K562 (cell line): ENCODE results near the gene LPCAT1. TPM values are rescaled to one million over a fixed set of nuclear protein-coding genes. Genes with fewer than 3 reads are reported as not detected.
A peak's percentile ranks its signal among the peaks of the same experiment; 100 is the strongest.
"Not testable (repeated sequence)": the region's sequence is repeated elsewhere in the genome, so short reads cannot be mapped to it uniquely, and the experiment has no call there.

Source experiments
- ATAC-seq: fragments of 200-7000 bp; cut with Tn5 transposase; 3 replicates; pipeline ENCODE4 v1.9.1; 2020; ENCODE audit warnings: moderate library complexity
- BruUV-seq: library from RNA; stranded (reverse); fragments of 400-500 nt; replicated peaks from 2 replicates; lab custom pipeline; 2021; lab: Mats Ljungman, UMichigan
- CTCF ChIA-PET: fragments of 300-600 bp; formaldehyde crosslinking; extraction: SDS; loops from one replicate; lab custom pipeline; 2021; ENCODE audit warnings: low intra/inter-chr PET ratio; lab: Yijun Ruan, JAX
- POLR2A ChIA-PET: fragments of 300-600, 350-650 bp; sonication (Branson Sonifier 250); formaldehyde crosslinking; extraction: SDS; loops from one replicate; lab custom pipeline; 2021; ENCODE audit warnings: antibody characterized with exemption, inconsistent platforms; lab: Yijun Ruan, JAX
- DNase-seq, 4 experiments: peaks; one replicate each; pipeline versions ENCODE4 v3.0.0 to v3.0.0-alpha.2; 2011 to 2018; ENCODE audit warnings: low spot score in 3 of 4, mixed read lengths in 3 of 4; ENCODE audit errors: extremely low read depth in 1 of 4
- FAIRE-seq: peaks from 2 replicates; lab custom pipeline; 2011; peaks lifted over from hg19 to GRCh38; lab: Jason Lieb, UNC
- H2AFZ ChIP-seq: 2 replicates; pipeline ENCODE4 v1.6.0; 2011; ENCODE audit warnings: low read depth, low read length, control low read depth, inconsistent platforms
- H3K27ac ChIP-seq: fragments of 200-600 bp; 3 replicates; pipeline ENCODE4 v1.8.0; 2011; ENCODE audit warnings: low read depth, mild to moderate bottlenecking, control low read depth, inconsistent platforms, low read length, moderate library complexity, mixed read lengths; ENCODE audit errors: extremely low read depth
- H3K27me3 ChIP-seq, 2 experiments: fragments of 300-600 bp in 1 of 2; 2 replicates in 1 of 2; 3 replicates in 1 of 2; pipeline versions ENCODE4 v1.6.0 to v1.8.0; 2011; ENCODE audit warnings: inconsistent platforms in 2 of 2, low read length in 2 of 2, mild to moderate bottlenecking in 1 of 2, mixed read lengths in 1 of 2, moderate library complexity in 1 of 2; ENCODE audit not compliant: control insufficient read depth in 2 of 2, insufficient read depth in 2 of 2
- H3K36me3 ChIP-seq: fragments of 300-600 bp; 3 replicates; pipeline ENCODE4 v1.8.0; 2011; ENCODE audit warnings: mild to moderate bottlenecking, low read length, inconsistent platforms; ENCODE audit not compliant: control insufficient read depth, insufficient read depth
- H3K4me1 ChIP-seq, 2 experiments: fragments of 200-600 bp in 1 of 2; replicated peaks in 1 of 2; 2 replicates in 1 of 2; 3 replicates in 1 of 2; pipeline versions ENCODE4 v1.5.1 to v1.8.0; 2011; ENCODE audit warnings: inconsistent platforms in 2 of 2, low read length in 2 of 2, mild to moderate bottlenecking in 1 of 2, mixed read lengths in 1 of 2, moderate library complexity in 1 of 2; ENCODE audit not compliant: control insufficient read depth in 2 of 2, insufficient read depth in 2 of 2
- H3K4me2 ChIP-seq: 2 replicates; pipeline ENCODE4 v1.6.1; 2011; ENCODE audit warnings: low read length, control low read depth, inconsistent platforms, mixed read lengths; ENCODE audit not compliant: insufficient read depth
- H3K4me3 ChIP-seq: fragments of 200-600 bp; sonication (generic), shearing (Covaris generic); 2 replicates; pipeline ENCODE4 v1.5.1; 2016; ENCODE audit warnings: control low read depth, inconsistent platforms
- H3K79me2 ChIP-seq: fragments of 200-600 bp; 3 replicates; pipeline ENCODE4 v1.8.0; 2011; ENCODE audit warnings: low read length, inconsistent platforms; ENCODE audit not compliant: control insufficient read depth, insufficient read depth
- H3K9ac ChIP-seq, 2 experiments: 2 replicates each; pipeline versions ENCODE4 v1.6.0 to v1.6.1; 2011; ENCODE audit warnings: low read depth in 2 of 2, low read length in 2 of 2, control low read depth in 1 of 2, inconsistent platforms in 1 of 2, mild to moderate bottlenecking in 1 of 2, mixed read lengths in 1 of 2; ENCODE audit not compliant: insufficient read depth in 1 of 2
- H3K9me1 ChIP-seq: one replicate; pipeline ENCODE4 v1.6.0; 2011; ENCODE audit warnings: inconsistent platforms, mild to moderate bottlenecking, low read length, moderate library complexity; ENCODE audit not compliant: control insufficient read depth, insufficient read depth
- H3K9me3 ChIP-seq: replicated peaks from 2 replicates; pipeline ENCODE4 v1.5.1; 2011; ENCODE audit warnings: low read depth, low read length, inconsistent platforms; ENCODE audit not compliant: control insufficient read depth, insufficient read depth
- H4K20me1 ChIP-seq: replicated peaks from 2 replicates; pipeline ENCODE4 v1.6.1; 2011; ENCODE audit warnings: low read length, inconsistent platforms, mixed read lengths; ENCODE audit not compliant: control insufficient read depth, insufficient read depth
- CBX1 ChIP-seq: sonication (generic); IDR thresholded peaks from 2 replicates; pipeline ENCODE4 v1.6.1; 2016; ENCODE audit warnings: antibody characterized with exemption, low read depth, mild to moderate bottlenecking
- CBX3 ChIP-seq, 2 experiments: IDR thresholded peaks; 1 replicate in 1 of 2; 2 replicates in 1 of 2; pipeline ENCODE4 v1.6.1; 2012; ENCODE audit warnings: inconsistent platforms in 2 of 2, low read length in 2 of 2, borderline replicate concordance in 1 of 2, control low read depth in 1 of 2
- CBX5 ChIP-seq: IDR thresholded peaks from 2 replicates; pipeline ENCODE4 v1.6.1; 2014; ENCODE audit warnings: low read depth, borderline replicate concordance
- WGBS: fragments of 100-300 bp; shearing (Covaris generic); methylation state at CpG from one replicate; pipeline ENCODE4 v1.1.6; 2016; ENCODE audit warnings: low coverage, mixed read lengths; ENCODE audit not compliant: insufficient coverage; ENCODE audit errors: missing lambda C conversion rate; 5-methylcytosine and 5-hydroxymethylcytosine counted together
- in situ Hi-C: fragments of 300-500 bp; cut with MboI; formaldehyde crosslinking; loops from 4 replicates; pipeline ENCODE4 v1.15.0; 2018; ENCODE audit warnings: inconsistent platforms, mixed read lengths
- intact Hi-C: fragments of 100-400 bp; cut with micrococcal nuclease; formaldehyde crosslinking; loops from 2 replicates; pipeline ENCODE4 v1.14.2; 2022
- polyA plus RNA-seq, 8 experiments: library from polyadenylated mRNA; depleted of rRNA in 4 of 8; stranded (reverse) in 5 of 8; unstranded in 3 of 8; fragments of >200 nt; fragmentation: Nextera tagmentation in 2 of 8; fragmentation: Illumina TruSeq in 1 of 8; extraction: Ambion mirVana in 2 of 8; extraction: Trizol in 1 of 8; gene quantifications; 2 replicates each; pipeline versions ENCODE4 v1.2.1 to v1.2.3, GENCODE V29; 2011 to 2014; ENCODE audit warnings: inconsistent platforms in 1 of 8, missing spikeins in 1 of 8
- total RNA-seq, 7 experiments: library from RNA; depleted of rRNA in 6 of 7; stranded (reverse); fragments of >200 nt in 6 of 7; fragmentation: Illumina TruSeq in 2 of 7; extraction: Trizol in 2 of 7; gene quantifications; 2 replicates each; pipeline versions ENCODE4 v1.2.1 to v1.2.3, GENCODE V29; 2011 to 2021; ENCODE audit warnings: low replicate concordance in 1 of 7

LPCAT1 gene
- total and polyA plus RNA-seq, 9 of the 15 experiments (the other 6 are each of a cell fraction or from before 2014, with no cell fraction given) = 0.14 to 18.4 (median 13.9) TPM

DNA sequence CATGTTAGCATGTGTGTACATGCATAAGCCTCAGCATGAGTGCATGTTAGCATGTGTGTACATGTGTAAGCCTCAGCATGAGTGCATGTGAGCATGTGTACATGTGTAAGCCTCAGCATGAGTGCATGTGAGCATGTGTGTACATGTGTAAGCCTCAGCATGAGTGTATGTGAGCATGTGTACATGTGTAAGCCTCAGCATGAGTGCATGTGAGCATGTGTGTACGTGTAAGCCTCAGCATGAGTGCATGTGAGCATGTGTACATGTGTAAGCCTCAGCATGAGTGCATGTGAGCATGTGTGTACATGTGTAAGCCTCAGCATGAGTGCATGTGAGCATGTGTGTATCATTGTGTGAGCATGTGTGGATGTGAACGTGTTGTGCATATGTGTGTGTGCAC is 64.3 kb downstream of the LPCAT1 start:
- H3K4me1 ChIP-seq, H3K36me3 ChIP-seq, H2AFZ ChIP-seq, intact Hi-C loops, ATAC-seq, H3K9ac ChIP-seq, FAIRE-seq, H3K27me3 ChIP-seq, H3K79me2 ChIP-seq, BruUV-seq, POLR2A ChIA-PET, CTCF ChIA-PET, in situ Hi-C loops, H3K4me2 ChIP-seq, H3K27ac ChIP-seq, H4K20me1 ChIP-seq, DNase-seq, H3K9me1 ChIP-seq, H3K4me3 ChIP-seq: not testable (repeated sequence)
- H3K9me3 ChIP-seq = peaks cover 13% of the 10 kb centered on the region
- 6% methylated on average over 2 of the region's 2 CpGs for WGBS

DNA sequence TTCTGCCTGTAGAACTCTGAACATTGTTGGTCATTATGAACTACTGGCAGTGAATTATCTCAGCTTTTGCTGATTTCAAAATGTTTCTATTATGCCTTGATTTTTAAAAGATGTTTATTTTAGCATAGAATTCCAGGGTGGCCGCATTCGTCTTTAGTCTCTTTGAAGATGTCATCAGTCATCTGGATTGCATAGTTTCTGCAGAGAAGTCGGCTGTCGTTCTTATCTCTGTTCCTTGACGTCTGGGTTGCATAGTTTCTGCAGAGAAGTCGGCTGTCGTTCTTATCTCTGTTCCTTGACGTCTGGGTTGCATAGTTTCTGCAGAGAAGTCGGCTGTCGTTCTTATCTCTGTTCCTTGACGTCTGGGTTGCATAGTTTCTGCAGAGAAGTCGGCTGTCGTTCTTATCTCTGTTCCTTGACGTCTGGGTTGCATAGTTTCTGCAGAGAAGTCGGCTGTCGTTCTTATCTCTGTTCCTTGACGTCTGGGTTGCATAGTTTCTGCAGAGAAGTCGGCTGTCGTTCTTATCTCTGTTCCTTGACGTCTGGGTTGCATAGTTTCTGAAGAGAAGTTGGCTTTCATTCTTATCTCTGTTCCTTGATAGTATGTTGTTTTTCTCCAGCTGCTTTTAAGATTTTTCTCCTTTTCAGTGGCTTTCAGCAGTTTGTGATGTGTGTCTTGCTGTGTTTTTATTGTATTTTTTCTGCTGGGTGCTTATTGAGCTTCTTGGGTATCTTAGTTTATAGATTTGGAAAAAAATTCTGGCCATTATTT is 67.5 kb downstream of the LPCAT1 start:
- H3K79me2 ChIP-seq, H3K27me3 ChIP-seq, in situ Hi-C loops, FAIRE-seq, H3K4me3 ChIP-seq: not testable (repeated sequence)
- POLR2A ChIA-PET = interaction anchor here (0.6 kb wide), 1 partner anchor 345 kb away, joined by 4 read pairs; no protein-coding TSS in a partner anchor
- peaks cover 12% of the 10 kb centered on the region for H3K9me3 ChIP-seq
- peak in 1 of 2 experiments; percentile 98; a peak in 2 of 3 replicates for TF ChIP-seq CBX3 (IDR thresholded peaks at IDR 0.05; ENCODE audit: borderline replicate concordance in 1 of 2, low read length in 2 of 2)
- TF ChIP-seq CBX1 = 0 out of 2 replicates have a peak, but pooled peaks have one; percentile 28
- peak; percentile 81; the same call in 1 of the 2 replicates for TF ChIP-seq CBX5
- TF ChIP-seq, all 486 proteins: peak for 3; not testable (repeated sequence) for 483
- ATAC-seq, intact Hi-C loops, H3K4me2 ChIP-seq, H4K20me1 ChIP-seq, BruUV-seq, H3K27ac ChIP-seq, H3K9me1 ChIP-seq, CTCF ChIA-PET, H2AFZ ChIP-seq, H3K4me1 ChIP-seq, H3K36me3 ChIP-seq, DNase-seq, H3K9ac ChIP-seq: not testable (repeated sequence)
- 16% methylated on average over 9 of the region's 20 CpGs for WGBS
